Activated naive CD4-positive, alpha-beta T cell treated with anti-CD3 and anti-CD28 coated beads, Interleukin-2, amount 50 U/mL, for 24 hours (primary cell): ENCODE data around the gene OR51F2.
"Not testable (repeated sequence)": the region's sequence is repeated elsewhere in the genome, so short reads cannot be mapped to it uniquely, and the experiment has no call there.

Source experiments
- H3K27ac Mint-ChIP-seq: one replicate; pipeline ENCODE4 v1.8.0; 2021; ENCODE audit warnings: mild to moderate bottlenecking, mixed read lengths
- H3K27me3 Mint-ChIP-seq: one replicate; pipeline ENCODE4 v1.8.0; 2021; ENCODE audit warnings: mixed read lengths
- H3K36me3 Mint-ChIP-seq: one replicate; pipeline ENCODE4 v1.8.0; 2021; ENCODE audit warnings: mixed read lengths
- H3K4me1 Mint-ChIP-seq: one replicate; pipeline ENCODE4 v1.8.0; 2021; ENCODE audit warnings: mixed read lengths
- H3K4me3 Mint-ChIP-seq: one replicate; pipeline ENCODE4 v1.8.0; 2021; ENCODE audit warnings: mild to moderate bottlenecking, mixed read lengths
- H3K9me3 Mint-ChIP-seq: one replicate; pipeline ENCODE4 v1.8.0; 2021; ENCODE audit warnings: mixed read lengths

Gene OR51F2, protein sequence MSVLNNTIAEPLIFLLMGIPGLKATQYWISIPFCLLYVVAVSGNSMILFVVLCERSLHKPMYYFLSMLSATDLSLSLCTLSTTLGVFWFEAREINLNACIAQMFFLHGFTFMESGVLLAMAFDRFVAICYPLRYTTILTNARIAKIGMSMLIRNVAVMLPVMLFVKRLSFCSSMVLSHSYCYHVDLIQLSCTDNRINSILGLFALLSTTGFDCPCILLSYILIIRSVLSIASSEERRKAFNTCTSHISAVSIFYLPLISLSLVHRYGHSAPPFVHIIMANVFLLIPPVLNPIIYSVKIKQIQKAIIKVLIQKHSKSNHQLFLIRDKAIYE

DNA sequence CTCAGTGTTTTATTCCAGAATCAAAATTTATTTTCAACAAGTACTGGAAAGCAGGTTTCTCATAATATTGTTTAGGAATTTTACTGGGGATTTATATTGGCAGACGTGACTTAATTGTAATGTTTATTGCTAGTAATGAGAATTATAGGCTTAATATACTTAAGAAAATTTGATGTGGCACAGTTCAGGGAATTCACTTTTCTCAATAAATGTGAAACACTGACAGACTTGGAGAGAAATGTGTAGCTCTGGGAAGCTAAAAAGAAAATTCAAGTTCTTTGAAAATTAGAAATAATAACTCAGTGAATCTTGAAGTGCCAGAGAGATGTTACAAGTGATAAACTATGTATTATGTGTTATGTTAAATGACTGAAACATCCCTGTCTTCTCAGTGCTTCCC, at the start of gene OR51F2:
TSS of gene OR51F2 (plus strand) at position 301 of the 400 bp plus-strand sequence. CDS start 101 bp downstream, outside the sequence.
- no peak within 1 kb of the TSS for H3K27ac Mint-ChIP-seq
- no peaks in the 10 kb centered on the region for H3K36me3 Mint-ChIP-seq
- no peaks in the 10 kb centered on the region for H3K9me3 Mint-ChIP-seq
- no peak within 1 kb of the TSS for H3K4me3 Mint-ChIP-seq
- peaks cover 10% of the 10 kb centered on the region for H3K27me3 Mint-ChIP-seq
- no peaks in the 10 kb centered on the region for H3K4me1 Mint-ChIP-seq

DNA sequence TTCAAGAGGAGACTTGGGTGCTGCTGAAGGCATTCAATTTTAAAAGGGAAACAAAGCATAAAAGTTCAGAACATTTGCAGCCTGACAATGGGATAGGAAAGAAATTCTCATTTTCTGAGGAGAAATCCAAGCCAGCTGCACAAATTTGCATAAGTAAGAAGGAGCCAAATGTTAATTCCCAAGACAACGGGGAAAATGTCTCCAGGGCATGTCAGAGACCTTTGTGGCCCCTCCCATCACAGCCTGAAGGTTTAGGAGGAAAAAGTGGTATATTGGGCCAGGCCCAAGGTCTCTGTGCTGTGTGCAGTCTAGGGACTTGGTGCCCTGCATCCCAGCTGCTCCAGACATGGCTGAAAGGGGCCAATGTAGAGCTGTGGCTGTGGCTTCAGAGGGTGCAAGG, 38.7 kb upstream of the OR51F2 start:
- no peaks in the 10 kb centered on the region for H3K4me1 Mint-ChIP-seq
- peaks cover 10% of the 10 kb centered on the region for H3K9me3 Mint-ChIP-seq
- H3K27ac Mint-ChIP-seq = no peak overlapping the region

DNA sequence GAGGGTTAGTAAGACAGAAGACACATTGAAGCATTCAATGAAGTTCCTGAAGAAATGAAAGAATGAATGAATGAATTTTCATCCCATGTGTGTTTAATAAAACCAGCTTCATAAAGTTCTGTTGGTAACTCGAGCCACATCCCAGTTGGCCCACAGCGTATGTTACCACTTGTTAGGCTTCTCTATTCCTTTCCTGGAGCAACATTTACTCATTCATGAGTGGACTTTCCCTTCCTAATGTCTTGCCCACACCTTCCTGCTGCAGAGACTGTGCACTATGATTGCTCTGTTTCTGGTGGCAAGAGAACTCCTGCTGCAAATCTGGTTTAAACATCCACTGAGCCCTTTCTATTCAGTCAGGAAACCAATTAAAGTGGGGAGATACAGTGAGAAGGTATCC, 23.9 kb upstream of the OR51F2 start:
- no peaks in the 10 kb centered on the region for H3K27me3 Mint-ChIP-seq
- H3K9me3 Mint-ChIP-seq = no peaks in the 10 kb centered on the region
- no peaks in the 10 kb centered on the region for H3K36me3 Mint-ChIP-seq
- H3K27ac Mint-ChIP-seq = no peak overlapping the region
- no peaks in the 10 kb centered on the region for H3K4me1 Mint-ChIP-seq
- no peak overlapping the region for H3K4me3 Mint-ChIP-seq

More for the DNA sequence above, 38.7 kb upstream of the OR51F2 start:
- peaks cover 11% of the 10 kb centered on the region for H3K27me3 Mint-ChIP-seq
- no peaks in the 10 kb centered on the region for H3K36me3 Mint-ChIP-seq
- H3K4me3 Mint-ChIP-seq = no peak overlapping the region

DNA sequence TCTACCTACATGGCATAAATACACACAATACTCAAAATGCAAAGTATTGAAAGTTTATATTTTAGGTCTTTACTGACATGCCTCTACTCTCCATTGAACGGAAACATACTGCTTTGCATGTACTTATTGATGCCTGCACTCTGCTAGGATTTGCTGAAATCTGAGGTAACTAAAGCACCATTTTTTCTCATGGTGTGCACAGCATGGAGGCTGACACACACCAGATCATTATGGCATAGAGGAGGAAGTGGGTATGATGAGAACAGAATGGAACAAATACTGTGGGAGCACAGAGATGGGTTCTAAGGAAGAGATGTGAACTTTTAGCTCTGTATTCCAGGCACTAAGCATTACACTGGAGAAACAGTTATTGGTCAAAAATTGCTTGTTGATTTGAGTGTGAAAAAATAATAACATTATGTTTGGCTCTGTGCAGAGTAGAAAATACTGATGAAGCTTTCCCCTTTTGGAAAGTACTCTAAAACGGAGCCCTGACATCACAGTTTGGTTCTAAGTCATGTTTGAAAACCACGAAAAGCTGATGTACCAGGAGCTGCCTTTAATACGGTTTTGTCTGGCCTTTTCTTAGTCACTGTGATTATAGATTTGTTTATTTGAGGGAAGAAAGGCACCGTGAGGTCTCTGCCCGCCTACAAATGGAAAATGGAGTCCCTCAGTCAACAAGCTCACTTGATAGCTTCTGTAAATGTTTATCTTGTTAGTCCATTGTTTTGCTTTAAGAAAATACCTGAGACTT, 22.5 kb upstream of the OR51F2 start:
- no peaks in the 10 kb centered on the region for H3K4me1 Mint-ChIP-seq
- H3K9me3 Mint-ChIP-seq = no peaks in the 10 kb centered on the region
- no peaks in the 10 kb centered on the region for H3K36me3 Mint-ChIP-seq
- no peak overlapping the region for H3K4me3 Mint-ChIP-seq
- H3K27ac Mint-ChIP-seq = no peak overlapping the region
- H3K27me3 Mint-ChIP-seq = no peaks in the 10 kb centered on the region

DNA sequence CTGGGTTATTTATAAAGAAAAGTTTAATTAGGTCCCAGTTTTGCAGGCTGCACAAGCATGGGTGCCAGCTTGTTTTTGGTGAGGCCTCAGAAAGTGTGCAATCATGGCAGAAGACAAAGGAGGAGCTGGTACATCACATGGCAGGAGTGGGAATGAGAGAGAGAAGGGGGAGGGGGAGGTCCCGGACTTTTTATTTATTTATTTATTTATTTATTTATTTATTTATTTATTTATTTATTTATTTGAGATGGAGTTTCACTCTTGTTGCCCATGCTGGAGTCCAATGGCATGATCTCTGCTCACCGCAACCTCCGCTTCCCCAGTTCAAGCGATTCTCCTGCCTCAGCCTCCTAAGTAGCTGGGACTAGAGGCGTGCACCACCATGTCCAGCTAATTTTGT, 19.8 kb upstream of the OR51F2 start:
- not testable (repeated sequence) for H3K4me1 Mint-ChIP-seq, H3K9me3 Mint-ChIP-seq, H3K36me3 Mint-ChIP-seq, H3K27ac Mint-ChIP-seq, H3K27me3 Mint-ChIP-seq, H3K4me3 Mint-ChIP-seq

DNA sequence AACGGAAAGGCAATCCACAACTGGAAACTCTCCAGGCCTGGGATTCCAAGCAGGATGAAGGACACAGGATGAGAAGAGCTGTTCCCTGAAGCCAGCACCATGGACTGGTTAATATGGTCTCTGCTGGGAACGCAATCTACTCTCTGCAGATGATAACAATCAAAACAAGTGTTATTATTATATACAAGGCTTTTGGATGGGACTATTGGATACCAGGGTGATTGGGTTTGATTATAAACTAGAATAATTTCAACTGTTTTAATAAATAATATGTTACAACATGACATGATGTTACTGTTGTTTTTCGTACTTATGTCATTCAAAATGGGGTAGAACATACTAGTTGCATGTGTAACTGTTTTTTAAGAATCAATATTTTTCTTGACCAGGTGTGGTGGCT, 16.8 kb upstream of the OR51F2 start, which contains the start of gene OR52R1:
TSS of gene OR52R1 (minus strand) at position 101 of the 400 bp plus-strand sequence. CDS start at position 101, 0 bp downstream.
- Mint-ChIP-seq H3K36me3 (no peaks in the 10 kb centered on the region), H3K4me1 (no peaks in the 10 kb centered on the region), H3K4me3 (no peak within 1 kb of the TSS), H3K27me3 (no peaks in the 10 kb centered on the region), H3K9me3 (no peaks in the 10 kb centered on the region), H3K27ac (no peak within 1 kb of the TSS)

DNA sequence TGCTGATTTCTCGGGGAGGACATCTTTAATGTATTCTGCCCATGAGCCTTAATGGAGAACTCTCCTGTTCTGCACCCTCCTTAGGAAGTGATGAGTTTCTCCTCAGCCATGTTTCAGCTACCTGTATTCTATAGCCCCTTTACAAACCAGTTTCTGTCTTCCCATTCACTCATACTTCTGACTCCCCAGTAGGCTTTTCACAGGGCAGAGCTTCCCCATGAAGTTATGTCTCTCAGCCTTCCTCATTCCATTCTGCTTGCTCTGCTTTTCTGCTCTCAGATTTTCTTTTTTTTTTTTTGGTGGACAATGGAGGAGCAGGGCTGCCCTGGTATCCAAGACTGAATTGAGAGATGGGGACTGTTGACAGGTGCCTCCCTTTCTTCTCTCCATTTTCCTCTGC, 12.6 kb upstream of the OR51F2 start:
- H3K27ac Mint-ChIP-seq = no peak overlapping the region
- H3K4me3 Mint-ChIP-seq = no peak overlapping the region
- no peaks in the 10 kb centered on the region for H3K9me3 Mint-ChIP-seq
- H3K4me1 Mint-ChIP-seq = no peaks in the 10 kb centered on the region
- no peaks in the 10 kb centered on the region for H3K36me3 Mint-ChIP-seq
- no peaks in the 10 kb centered on the region for H3K27me3 Mint-ChIP-seq

DNA sequence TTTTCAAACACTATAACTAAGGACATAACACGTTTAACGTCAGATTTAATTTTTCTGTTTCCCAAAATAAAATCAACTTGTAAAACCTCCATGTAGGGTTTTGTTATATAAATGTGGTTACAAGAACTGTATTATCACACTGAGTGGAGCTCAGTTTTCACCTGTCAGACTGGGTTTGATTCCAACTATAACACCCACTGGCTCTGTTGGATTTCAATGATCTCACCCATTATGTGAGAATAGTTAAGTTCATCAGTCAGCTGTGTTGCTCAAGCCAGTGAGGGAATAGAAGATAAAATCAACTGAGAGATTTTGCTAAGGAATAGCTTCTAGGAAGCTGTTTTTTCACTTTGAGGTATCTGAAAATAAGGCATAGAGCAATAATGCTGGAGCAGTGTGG, 11.9 kb upstream of the OR51F2 start:
- no peaks in the 10 kb centered on the region for H3K36me3 Mint-ChIP-seq
- no peaks in the 10 kb centered on the region for H3K4me1 Mint-ChIP-seq
- H3K27ac Mint-ChIP-seq = no peak overlapping the region
- no peaks in the 10 kb centered on the region for H3K9me3 Mint-ChIP-seq
- H3K27me3 Mint-ChIP-seq = no peaks in the 10 kb centered on the region
- no peak overlapping the region for H3K4me3 Mint-ChIP-seq

DNA sequence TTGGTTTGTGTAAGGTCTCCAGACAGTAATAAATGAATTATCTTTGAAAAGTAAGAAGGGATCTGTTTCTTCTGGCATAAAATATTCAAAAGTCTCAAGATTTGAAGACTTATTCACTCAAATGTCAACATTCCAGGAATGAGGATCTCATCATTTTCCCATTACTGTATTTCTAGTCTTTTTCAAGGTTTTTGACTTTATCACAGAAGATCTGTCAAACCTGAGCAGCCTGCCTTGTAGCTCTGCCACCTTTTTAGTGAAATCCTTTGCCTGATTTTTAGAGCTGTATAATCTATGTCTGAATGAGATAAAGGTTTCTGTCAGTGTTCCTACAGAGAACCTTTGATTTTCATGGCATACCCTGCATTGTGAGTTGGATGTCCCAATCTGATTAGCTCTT, 4.0 kb downstream of the OR51F2 start:
- H3K36me3 Mint-ChIP-seq = no peaks in the 10 kb centered on the region
- H3K4me1 Mint-ChIP-seq = no peaks in the 10 kb centered on the region
- H3K9me3 Mint-ChIP-seq = no peaks in the 10 kb centered on the region
- no peak overlapping the region for H3K27ac Mint-ChIP-seq
- H3K27me3 Mint-ChIP-seq = peaks cover 6% of the 10 kb centered on the region
- no peak overlapping the region for H3K4me3 Mint-ChIP-seq

DNA sequence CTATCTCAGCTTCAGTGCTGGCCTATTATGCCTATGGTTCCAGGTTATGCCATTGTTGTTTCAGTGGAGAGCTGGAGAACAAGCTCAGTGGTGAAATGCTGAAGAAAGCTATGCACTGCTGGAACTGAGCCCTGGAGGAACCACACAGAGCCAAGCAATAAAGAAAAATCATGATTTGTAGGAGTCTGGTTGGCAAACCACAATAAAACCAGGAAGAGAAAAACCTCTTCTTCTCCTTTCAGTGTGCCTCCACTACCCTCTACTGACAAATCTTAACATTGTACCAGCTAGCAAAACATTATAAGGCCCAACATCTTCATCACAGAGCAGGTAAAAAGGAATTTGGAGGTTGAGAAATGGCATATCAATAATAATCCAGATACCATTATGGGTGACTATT, 5.3 kb downstream of the OR51F2 start:
- H3K27me3 Mint-ChIP-seq = peaks cover 6% of the 10 kb centered on the region
- no peaks in the 10 kb centered on the region for H3K36me3 Mint-ChIP-seq
- H3K9me3 Mint-ChIP-seq = no peaks in the 10 kb centered on the region
- no peaks in the 10 kb centered on the region for H3K4me1 Mint-ChIP-seq
- H3K4me3 Mint-ChIP-seq = no peak overlapping the region
- H3K27ac Mint-ChIP-seq = no peak overlapping the region

DNA sequence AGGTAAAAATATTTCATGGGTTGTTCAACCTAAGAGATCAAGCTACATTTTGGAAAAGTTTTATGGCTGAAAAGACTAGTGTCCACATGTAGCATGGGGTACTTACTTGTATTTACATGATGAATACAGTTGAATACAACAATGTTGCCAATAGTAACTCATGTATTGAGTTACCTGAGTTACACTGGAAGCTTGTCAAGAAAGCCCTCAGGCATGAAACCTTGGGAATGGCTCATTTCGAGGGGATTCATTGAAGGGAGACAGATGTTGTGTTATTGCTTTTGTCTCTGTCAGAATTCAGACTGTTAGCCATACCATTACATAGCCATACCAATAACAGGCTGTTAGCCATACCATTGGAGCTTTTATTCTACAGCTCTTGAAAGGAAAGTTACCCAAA, 9.2 kb downstream of the OR51F2 start:
- Mint-ChIP-seq H3K36me3 (no peaks in the 10 kb centered on the region), H3K27me3 (peaks cover 2% of the 10 kb centered on the region), H3K4me3 (no peak overlapping the region), H3K9me3 (no peaks in the 10 kb centered on the region), H3K27ac (no peak overlapping the region), H3K4me1 (no peaks in the 10 kb centered on the region)

DNA sequence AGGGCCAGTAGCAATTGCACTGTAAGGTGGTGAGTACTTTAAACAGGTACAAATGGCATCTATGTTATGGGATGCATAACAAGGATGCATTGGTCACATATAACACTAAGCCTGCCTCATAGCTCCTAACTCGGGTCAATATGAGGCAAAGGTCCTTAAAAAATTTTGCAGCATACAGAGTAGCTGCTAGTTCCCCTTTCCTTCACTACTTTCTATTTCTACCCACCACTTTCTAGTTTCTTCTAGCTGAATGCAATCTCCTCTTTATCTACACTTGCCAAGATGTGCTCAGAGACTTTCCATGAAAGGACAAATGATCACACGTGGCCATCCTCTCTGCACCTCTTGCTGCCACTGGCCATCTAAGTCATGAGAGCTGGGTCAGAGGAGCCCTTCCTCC, 9.8 kb downstream of the OR51F2 start:
- Mint-ChIP-seq H3K9me3 (no peaks in the 10 kb centered on the region), H3K27me3 (peaks cover 2% of the 10 kb centered on the region), H3K27ac (no peak overlapping the region), H3K4me3 (no peak overlapping the region), H3K4me1 (no peaks in the 10 kb centered on the region), H3K36me3 (no peaks in the 10 kb centered on the region)

DNA sequence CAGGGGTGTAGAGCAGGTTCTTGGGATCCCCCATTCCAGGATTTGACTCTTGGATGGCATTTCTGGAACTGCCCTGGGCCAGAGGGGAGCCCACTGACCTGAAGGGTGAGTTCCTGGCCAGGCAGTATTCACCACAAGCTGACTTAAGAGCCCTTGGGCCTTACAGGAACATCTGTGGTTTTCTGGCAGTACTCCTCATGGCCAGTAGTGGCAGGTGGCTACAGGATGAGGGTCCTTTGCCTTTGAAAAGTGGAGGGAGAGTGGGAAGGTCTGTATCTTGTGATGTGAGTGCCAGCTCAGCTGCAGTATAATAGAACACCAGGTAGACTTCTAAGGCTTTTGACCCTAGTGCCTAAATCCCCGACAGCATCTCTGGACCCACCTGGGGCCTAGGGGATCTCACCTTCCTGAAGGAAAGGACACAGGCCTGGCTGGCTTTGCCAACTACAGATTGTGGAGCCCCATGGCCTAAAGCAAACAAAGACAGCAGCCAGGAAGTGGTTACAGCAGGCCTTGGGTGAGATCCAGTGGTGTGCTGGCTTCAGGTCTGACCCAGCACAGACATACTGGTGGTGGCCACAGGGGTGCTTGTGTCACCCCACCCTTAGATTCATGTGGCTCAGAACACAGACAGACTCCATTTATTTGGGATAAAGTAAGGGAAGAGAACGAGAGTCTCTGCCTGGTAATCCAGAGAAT, 18.9 kb downstream of the OR51F2 start:
- H3K4me3 Mint-ChIP-seq = no peak overlapping the region

DNA sequence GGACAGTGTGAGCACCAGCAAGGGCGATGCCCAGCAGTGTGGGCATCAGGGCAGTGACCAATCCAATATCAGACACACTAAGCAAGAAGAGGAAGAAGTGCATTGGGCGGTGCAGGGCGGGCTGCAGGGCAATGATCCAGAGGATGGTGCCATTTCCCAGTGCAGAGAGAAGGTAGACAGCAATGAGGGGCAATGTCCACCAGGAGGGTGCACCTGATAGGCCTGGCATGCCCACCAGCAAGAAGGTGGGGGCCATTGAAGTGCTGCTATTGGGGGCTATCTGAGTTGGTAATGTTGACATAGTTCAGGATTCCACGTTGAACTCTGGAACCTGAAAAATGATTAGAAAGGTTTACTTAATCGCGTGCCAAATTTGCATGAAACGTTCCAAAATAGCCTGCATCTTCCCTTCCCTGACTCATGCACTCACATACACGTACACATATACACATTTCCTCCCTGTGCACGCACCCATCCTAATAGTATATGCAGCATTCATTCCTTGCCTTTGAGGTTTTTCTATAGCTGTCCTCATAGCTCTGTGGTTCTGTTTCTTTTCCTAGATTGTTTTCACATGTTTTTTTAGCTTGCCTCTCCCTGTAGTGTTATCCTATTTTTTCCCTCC, 27.9 kb downstream of the OR51F2 start, which contains the start of gene OR51S1:
TSS of gene OR51S1 (minus strand) at position 301 of the 625 bp plus-strand sequence. CDS start at position 301, 0 bp downstream.
- Mint-ChIP-seq H3K36me3 (no peaks in the 10 kb centered on the region), H3K9me3 (no peaks in the 10 kb centered on the region), H3K4me1 (no peaks in the 10 kb centered on the region), H3K27me3 (peaks cover 21% of the 10 kb centered on the region), H3K27ac (no peak within 1 kb of the TSS), H3K4me3 (no peak within 1 kb of the TSS)

More for the DNA sequence above, 18.9 kb downstream of the OR51F2 start:
- H3K9me3 Mint-ChIP-seq = peaks cover 5% of the 10 kb centered on the region
- peaks cover 7% of the 10 kb centered on the region for H3K27me3 Mint-ChIP-seq
- no peak overlapping the region for H3K27ac Mint-ChIP-seq
- H3K4me1 Mint-ChIP-seq = no peaks in the 10 kb centered on the region
- H3K36me3 Mint-ChIP-seq = no peaks in the 10 kb centered on the region

DNA sequence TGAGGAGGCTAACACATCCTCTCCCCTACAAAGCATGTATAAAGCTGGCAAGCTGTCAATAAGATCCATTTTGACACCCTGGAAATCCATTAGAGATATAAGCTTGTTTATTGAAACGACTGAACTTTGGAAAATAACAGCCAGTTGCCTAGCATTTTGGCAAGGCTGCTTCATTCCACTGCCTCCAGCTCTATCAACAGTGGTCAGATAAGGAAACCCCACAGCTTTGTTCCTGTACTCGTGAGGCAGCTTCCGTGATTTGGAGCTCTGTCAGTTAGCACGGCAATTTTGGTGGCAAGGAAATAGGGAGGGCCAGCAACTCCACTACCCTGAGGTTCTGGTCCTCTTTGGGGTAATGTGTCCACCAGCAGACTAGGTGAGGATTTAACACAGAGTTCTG, 29.9 kb downstream of the OR51F2 start:
- no peaks in the 10 kb centered on the region for H3K36me3 Mint-ChIP-seq
- no peak overlapping the region for H3K4me3 Mint-ChIP-seq
- no peak overlapping the region for H3K27ac Mint-ChIP-seq
- no peaks in the 10 kb centered on the region for H3K9me3 Mint-ChIP-seq
- no peaks in the 10 kb centered on the region for H3K4me1 Mint-ChIP-seq
- peaks cover 21% of the 10 kb centered on the region for H3K27me3 Mint-ChIP-seq
